CMK (cell line): ENCODE measurements around the gene NGEF.

Experiments
- DNase-seq: peaks from one replicate; pipeline ENCODE4 v3.0.0-alpha.2; 2010; ENCODE audit warnings: low read depth

The NGEF gene

GRCh38 chr2:232997749-232998665, 15.0 kb downstream of the NGEF start:
- DNase-seq: no peak

GRCh38 chr2:232994446-232994845, 18.6 kb downstream of the NGEF start:
- no peak for DNase-seq

GRCh38 chr2:232993231-232993821, 19.7 kb downstream of the NGEF start:
- DNase-seq: no peak

- no peak for DNase-seq
Observed at GRCh38 chr2:232986155-232986554, 26.9 kb downstream of the NGEF start.

- DNase-seq: no peak
Observed at GRCh38 chr2:232984451-232985207, 28.4 kb downstream of the NGEF start.

- DNase-seq: no peak
Observed at GRCh38 chr2:232983669-232984140, 29.4 kb downstream of the NGEF start.

GRCh38 chr2:232982926-232983668, 30.0 kb downstream of the NGEF start:
- no peak for DNase-seq

- no peak for DNase-seq
Observed at GRCh38 chr2:232981767-232982360, 31.2 kb downstream of the NGEF start.

- DNase-seq: no peak
Observed at GRCh38 chr2:232981356-232981755, 31.7 kb downstream of the NGEF start.

GRCh38 chr2:232980683-232981082, 32.4 kb downstream of the NGEF start:
- no peak for DNase-seq

- DNase-seq: no peak
Observed at GRCh38 chr2:232979871-232980461, 33.1 kb downstream of the NGEF start.

- DNase-seq: no peak
Observed at GRCh38 chr2:232977438-232977971, 35.6 kb downstream of the NGEF start.

- no peak for DNase-seq
Observed at GRCh38 chr2:232976666-232977437, 36.2 kb downstream of the NGEF start.

- DNase-seq: no peak
Observed at GRCh38 chr2:232976176-232976575, 36.9 kb downstream of the NGEF start.

- no peak for DNase-seq
Observed at GRCh38 chr2:232974396-232974795, 38.7 kb downstream of the NGEF start.

- no peak for DNase-seq
Observed at GRCh38 chr2:232973796-232974195, 39.3 kb downstream of the NGEF start.

- no peak for DNase-seq
Observed at GRCh38 chr2:232973011-232973735, 39.9 kb downstream of the NGEF start.

GRCh38 chr2:232971744-232972143, 41.3 kb downstream of the NGEF start:
- no peak for DNase-seq

GRCh38 chr2:232970051-232970450, 43.0 kb downstream of the NGEF start:
- no peak for DNase-seq
